ENCODE measurements around the gene MCM8. TPM values are rescaled to one million over a fixed set of nuclear protein-coding genes. Genes with fewer than 3 reads are reported as not detected.

The MCM8 gene
- total and polyA plus RNA-seq, 9 of the 15 experiments (the other 6 are each of a cell fraction or from before 2014, with no cell fraction given) = 4.5 to 43.8 (median 25.4) TPM

GRCh38 chr20:5971203-5971602 is 20.8 kb downstream of the MCM8 start:
- ChIA-PET POLR2A (no interaction called here), CTCF (ENCODE audit: low intra/inter-chr PET ratio) (no interaction called here)
- ATAC-seq (no peak), DNase-seq (ENCODE audit: extremely low read depth in 1 of 4, low spot score in 3 of 4) (no peak), FAIRE-seq (no peak)
- no TSS peak for BruUV-seq (replicated peaks)
- H3K27me3 ChIP-seq (ENCODE audit: control insufficient read depth in 2 of 2, insufficient read depth in 2 of 2, low read length in 2 of 2) = no peaks in the 10 kb centered on the region
- intact Hi-C loops (cut with micrococcal nuclease) (no loop called here), in situ Hi-C loops (cut with MboI) (no loop called here)
- no peak overlapping the region for H2AFZ ChIP-seq (ENCODE audit: low read depth, low read length)
- H4K20me1 ChIP-seq (replicated peaks; ENCODE audit: control insufficient read depth, insufficient read depth, low read length) = no peaks in the 10 kb centered on the region
- no peak overlapping the region for H3K9ac ChIP-seq (ENCODE audit: insufficient read depth in 1 of 2, low read depth in 2 of 2, low read length in 2 of 2)
- H3K36me3 ChIP-seq (ENCODE audit: control insufficient read depth, insufficient read depth, low read length) = peaks cover 63% of the 10 kb centered on the region
- no peak overlapping the region for H3K4me3 ChIP-seq
- H3K4me2 ChIP-seq (ENCODE audit: insufficient read depth, low read length) = no peak overlapping the region
- H3K4me1 ChIP-seq (replicated peaks in 1 of 2; ENCODE audit: control insufficient read depth in 2 of 2, insufficient read depth in 2 of 2, low read length in 2 of 2) = no peaks in the 10 kb centered on the region
- no peaks in the 10 kb centered on the region for H3K9me3 ChIP-seq (replicated peaks; ENCODE audit: control insufficient read depth, insufficient read depth, low read depth, low read length)
- H3K27ac ChIP-seq (ENCODE audit: extremely low read depth, low read depth, low read length) = no peak overlapping the region
- H3K79me2 ChIP-seq (ENCODE audit: control insufficient read depth, insufficient read depth, low read length) = no peaks in the 10 kb centered on the region
- H3K9me1 ChIP-seq (ENCODE audit: control insufficient read depth, insufficient read depth, low read length) = no peaks in the 10 kb centered on the region
- TF ChIP-seq HDAC2 (IDR thresholded peaks at IDR 0.05) (no peak), E4F1 (CRISPR knock-in tag; IDR thresholded peaks at IDR 0.05; ENCODE audit: borderline replicate concordance) (no peak), HOMEZ (CRISPR knock-in tag; IDR thresholded peaks at IDR 0.05) (no peak), CBFA2T2 (conservative IDR thresholded peaks at IDR 0.05) (no peak), ZBTB40 (IDR thresholded peaks at IDR 0.05) (no peak), ZBTB40 (CRISPR knock-in tag; IDR thresholded peaks at IDR 0.05) (no peak), GABPB2 (CRISPR knock-in tag; conservative IDR thresholded peaks at IDR 0.05) (no peak), PRPF4 (IDR thresholded peaks at IDR 0.05; ENCODE audit: insufficient read depth, low read depth, low read length, poor library complexity, severe bottlenecking) (no peak), ZNF146 (CRISPR knock-in tag; IDR thresholded peaks at IDR 0.05; ENCODE audit: unreplicated experiment) (no peak), ESRRB (CRISPR knock-in tag; IDR thresholded peaks at IDR 0.05; ENCODE audit: borderline replicate concordance) (no peak), IFI16 (CRISPR knock-in tag; IDR thresholded peaks at IDR 0.05) (no peak)
